NT2/D1 (cell line): Measurements from ENCODE around the gene TGFB3.

Experiments used
- SUZ12 ChIP-seq: IDR thresholded peaks from 2 replicates; pipeline ENCODE4 v1.6.1; 2011; ENCODE audit not compliant: insufficient read length, insufficient read depth; ENCODE audit errors: extremely low read depth
- YY1 ChIP-seq: IDR thresholded peaks from 2 replicates; pipeline ENCODE4 v1.6.1; 2011; ENCODE audit not compliant: insufficient read length, insufficient read depth
- ZNF274 ChIP-seq: IDR thresholded peaks from 2 replicates; pipeline ENCODE4 v1.6.1; 2011; ENCODE audit warnings: mild to moderate bottlenecking, low read depth, low read length

GRCh38 chr14:75927564-75928087 is 54.2 kb downstream of the TGFB3 start:
- TF ChIP-seq YY1, result no peak
- TF ChIP-seq ZNF274, result no peak
- no peak for TF ChIP-seq SUZ12
